Sigmoid colon (tissue), 7 donors: ENCODE data around the gene NXPH3. TPM values are rescaled to one million over a fixed set of nuclear protein-coding genes. Genes with fewer than 3 reads are reported as not detected.
"Not testable (repeated sequence)": the region's sequence is repeated elsewhere in the genome, so short reads cannot be mapped to it uniquely, and the experiment has no call there.

Experiments used
- DNase-seq: peaks from one replicate; pipeline ENCODE4 v3.0.0-alpha.2; 2019
- H3K27ac ChIP-seq, 4 donors: fragments of 200-600 bp; sonication (generic); one replicate each; pipeline ENCODE4 v1.5.1; 2016 to 2019; ENCODE audit warnings: mild to moderate bottlenecking in 1 of 4
- H3K27me3 ChIP-seq, 3 donors: fragments of 200-600 bp; sonication (generic); one replicate each; pipeline ENCODE4 v1.5.1; 2019; ENCODE audit warnings: mild to moderate bottlenecking in 1 of 3
- H3K36me3 ChIP-seq, 4 donors: fragments of 200-600 bp; sonication (generic); one replicate each; pipeline ENCODE4 v1.5.1; 2016 to 2019
- H3K4me1 ChIP-seq, 4 donors: fragments of 200-600 bp; sonication (generic); one replicate each; pipeline ENCODE4 v1.5.1; 2017 to 2019
- H3K4me3 ChIP-seq, 4 donors: fragments of 200-600 bp; sonication (generic); one replicate each; pipeline ENCODE4 v1.5.1; 2017 to 2019; ENCODE audit warnings: mild to moderate bottlenecking in 2 of 4, moderate library complexity in 1 of 4
- H3K9me3 ChIP-seq, 4 donors: fragments of 200-600 bp in 3 of 4; sonication (generic) in 3 of 4; one replicate each; pipeline versions ENCODE4 v1.5.1 to v1.6.1; 2013 to 2019
- CTCF ChIP-seq, 4 experiments: fragments of 450-650 bp in 3 of 4; fragments of 200-600 bp in 1 of 4; IDR thresholded peaks; one replicate each; pipeline ENCODE4 v1.5.1; 2016 to 2019; ENCODE audit warnings: antibody characterized with exemption in 4 of 4, mild to moderate bottlenecking in 3 of 4, moderate library complexity in 2 of 4
- EP300 ChIP-seq, 4 donors: sonication (generic); formaldehyde crosslinking; IDR thresholded peaks; one replicate each; pipeline ENCODE4 v1.6.1; 2017; ENCODE audit warnings: antibody characterized with exemption in 4 of 4
- POLR2A ChIP-seq, 2 donors: fragments of 450-650 bp; IDR thresholded peaks; one replicate each; pipeline ENCODE4 v1.6.1; 2016; ENCODE audit warnings: antibody characterized with exemption in 2 of 2, mild to moderate bottlenecking in 2 of 2, moderate library complexity in 2 of 2
- POLR2AphosphoS5 ChIP-seq, 4 donors: sonication (generic); formaldehyde crosslinking; IDR thresholded peaks; one replicate each; pipeline ENCODE4 v1.6.1; 2017; ENCODE audit warnings: antibody characterized with exemption in 4 of 4
- WGBS, 2 donors: extraction: QIAGEN DNeasy Blood & Tissue Kit; methylation state at CpG; one replicate each; pipeline ENCODE4 v1.1.7; 2013; 5-methylcytosine and 5-hydroxymethylcytosine counted together
- intact Hi-C: fragments of 100-400 bp; cut with DNase I; formaldehyde crosslinking; loops from one replicate; pipeline ENCODE4 v1.15.1; 2023
- polyA plus RNA-seq, 3 donors: library from polyadenylated mRNA; stranded (reverse); fragments of 200-250 nt; gene quantifications; one replicate each; pipeline ENCODE4 v1.2.3, GENCODE V29; 2013
- total RNA-seq, 4 donors: library from RNA; depleted of rRNA; stranded (reverse); fragments of >200 nt; gene quantifications; one replicate each; pipeline ENCODE4 v1.1.0, GENCODE V29; 2016
- donor health status: healthy with polysubstance abuse.
- donor health status: Bipolar disorder and iron deficiency.
- donor health status: healthy.

NXPH3 gene
- total and polyA plus RNA-seq, 7 donors: 0.23 to 32.6 (median 20.2) TPM

GRCh38 chr17:49547566-49547965 is 28.1 kb upstream of the NXPH3 start:
- no peak for DNase-seq
- Histone ChIP-seq H3K36me3 (no peaks in the 10 kb centered on the region), H3K27ac (no peak overlapping the region), H3K4me1 (peaks cover 0 to 6% (median 0%) of the 10 kb centered on the region in 4 donors), H3K4me3 (no peak overlapping the region), H3K27me3 (no peaks in the 10 kb centered on the region), H3K9me3 (no peaks in the 10 kb centered on the region)
- no peak for TF ChIP-seq EP300 (IDR thresholded peaks at IDR 0.05)
- no peak for TF ChIP-seq CTCF (IDR thresholded peaks at IDR 0.05)
- TF ChIP-seq POLR2A (IDR thresholded peaks at IDR 0.05): no peak
- TF ChIP-seq POLR2AphosphoS5 (IDR thresholded peaks at IDR 0.05): no peak
- intact Hi-C loops: loop anchor here (2.0 kb wide), 1 partner anchor 113 kb away; no protein-coding TSS in a partner anchor
- 78 to 79% methylated on average over 9 of the region's 9 CpGs for WGBS, 2 donors

- intact Hi-C loops: loop anchor here (1.0 kb wide), 1 partner anchor 52 kb away; no protein-coding TSS in a partner anchor
These were observed 27.6 kb upstream of the NXPH3 start for GRCh38 chr17:49548051-49548505.

DNA sequence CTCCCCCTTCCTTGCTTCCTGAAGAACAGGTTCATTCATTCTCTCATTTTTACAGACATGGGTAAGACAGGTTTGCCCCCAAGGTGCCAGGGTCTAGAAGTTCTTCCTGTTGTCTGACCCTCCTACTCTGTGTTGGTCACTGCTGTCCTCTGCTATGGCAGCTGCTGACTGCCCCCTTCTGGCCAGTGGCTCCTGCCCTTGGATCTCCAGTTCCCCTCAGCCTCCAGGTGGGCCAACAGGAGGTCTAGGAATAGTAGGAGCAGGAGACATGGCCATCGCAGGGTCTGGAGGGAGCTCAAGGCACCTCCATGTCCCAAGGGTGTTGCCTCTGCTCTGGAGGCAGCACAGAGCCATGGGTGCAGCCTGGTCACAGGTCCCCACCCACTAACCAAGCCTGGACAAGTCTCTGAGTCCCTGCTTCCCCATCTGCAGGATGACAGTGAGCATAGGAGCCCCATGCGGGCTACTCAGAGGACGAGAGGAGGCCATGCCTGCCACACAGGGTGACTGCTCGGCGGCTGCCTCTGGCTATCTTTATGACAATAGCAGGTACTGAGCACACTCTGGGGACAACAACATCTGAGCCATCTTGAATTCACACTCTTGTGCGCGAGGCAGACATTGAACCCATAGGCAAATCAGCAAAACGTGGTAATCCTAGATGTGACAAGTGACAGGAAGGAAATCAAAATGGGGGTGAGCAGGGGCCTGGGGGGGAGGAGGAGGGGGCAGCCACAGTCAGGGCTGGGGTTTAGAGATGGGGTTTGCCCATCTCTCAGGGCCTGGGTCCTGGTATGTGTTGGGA is 27.0 kb upstream of the NXPH3 start:
- WGBS, 2 donors: 83 to 84% methylated on average over 8 of the region's 8 CpGs
- H3K27ac ChIP-seq: no peak overlapping the region
- no peak for DNase-seq
- intact Hi-C loops: loop anchor here (1.0 kb wide), 1 partner anchor 52 kb away; no protein-coding TSS in a partner anchor
- peaks cover 0 to 6% (median 0%) of the 10 kb centered on the region in 4 donors for H3K4me1 ChIP-seq
- TF ChIP-seq CTCF (IDR thresholded peaks at IDR 0.05) (peak in 3 of 4 experiments; percentile 16 to 56 (median 55)), POLR2A (IDR thresholded peaks at IDR 0.05) (no peak)
- H3K27me3 ChIP-seq: no peaks in the 10 kb centered on the region
- H3K36me3 ChIP-seq: no peaks in the 10 kb centered on the region
- H3K4me3 ChIP-seq: no peak overlapping the region
- no peaks in the 10 kb centered on the region for H3K9me3 ChIP-seq

More at GRCh38 chr17:49548051-49548505, 27.6 kb upstream of the NXPH3 start:
- DNase-seq: no peak
- Histone ChIP-seq H3K36me3 (no peaks in the 10 kb centered on the region), H3K4me3 (no peak overlapping the region), H3K27ac (no peak overlapping the region), H3K27me3 (no peaks in the 10 kb centered on the region), H3K9me3 (no peaks in the 10 kb centered on the region), H3K4me1 (peaks cover 0 to 6% (median 0%) of the 10 kb centered on the region in 4 donors)
- TF ChIP-seq CTCF (IDR thresholded peaks at IDR 0.05): no peak
- TF ChIP-seq POLR2AphosphoS5 (IDR thresholded peaks at IDR 0.05): no peak
- no peak for TF ChIP-seq POLR2A (IDR thresholded peaks at IDR 0.05)
- TF ChIP-seq EP300 (IDR thresholded peaks at IDR 0.05): no peak
- WGBS, 2 donors: 71 to 76% methylated on average over 12 of the region's 12 CpGs

- intact Hi-C loops: no loop called here
- TF ChIP-seq EP300 (IDR thresholded peaks at IDR 0.05) (no peak), POLR2AphosphoS5 (IDR thresholded peaks at IDR 0.05) (no peak)
- H3K27ac ChIP-seq: no peak overlapping the region
- H3K36me3 ChIP-seq: no peaks in the 10 kb centered on the region
- H3K4me3 ChIP-seq: no peak overlapping the region
- H3K9me3 ChIP-seq: no peaks in the 10 kb centered on the region
- no peak for DNase-seq
- WGBS, 2 donors: 90 to 94% methylated on average over 6 of the region's 6 CpGs
- H3K27me3 ChIP-seq: no peaks in the 10 kb centered on the region
- H3K4me1 ChIP-seq: peaks cover 0 to 6% (median 0%) of the 10 kb centered on the region in 4 donors
These were observed 26.4 kb upstream of the NXPH3 start for GRCh38 chr17:49549311-49549605.

GRCh38 chr17:49549691-49550678 is 25.7 kb upstream of the NXPH3 start:
- H3K27ac ChIP-seq: no peak overlapping the region
- intact Hi-C loops: no loop called here
- 91 to 92% methylated on average over 20 of the region's 20 CpGs for WGBS, 2 donors
- H3K4me3 ChIP-seq: no peak overlapping the region
- TF ChIP-seq POLR2A (IDR thresholded peaks at IDR 0.05) (no peak), CTCF (IDR thresholded peaks at IDR 0.05) (no peak), EP300 (IDR thresholded peaks at IDR 0.05) (no peak), POLR2AphosphoS5 (IDR thresholded peaks at IDR 0.05) (no peak)
- H3K9me3 ChIP-seq: no peaks in the 10 kb centered on the region
- peaks cover 0 to 6% (median 0%) of the 10 kb centered on the region in 4 donors for H3K4me1 ChIP-seq
- no peaks in the 10 kb centered on the region for H3K36me3 ChIP-seq
- no peak for DNase-seq
- H3K27me3 ChIP-seq: no peaks in the 10 kb centered on the region

DNA sequence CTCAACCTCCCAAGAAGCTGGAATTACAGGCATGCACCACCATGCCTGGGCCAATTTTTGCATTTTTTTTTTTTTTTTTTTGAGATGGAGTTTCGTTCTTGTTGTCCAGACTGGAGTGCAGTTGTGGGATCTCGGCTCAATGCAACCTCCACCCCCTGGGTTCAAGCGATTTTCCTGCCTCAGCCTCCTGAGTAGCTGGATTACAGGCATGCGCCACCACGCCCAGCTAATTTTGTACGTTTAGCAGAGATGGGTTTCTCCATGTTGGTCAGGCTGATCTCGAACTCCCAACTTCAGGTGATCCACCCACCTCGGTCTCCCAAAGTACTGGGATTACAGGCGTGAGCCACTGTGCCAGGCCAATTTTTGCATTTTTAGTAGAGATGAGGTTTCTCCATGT is 24.9 kb upstream of the NXPH3 start:
- H3K4me3 ChIP-seq, H3K27ac ChIP-seq, H3K27me3 ChIP-seq, DNase-seq, H3K36me3 ChIP-seq, intact Hi-C loops, H3K4me1 ChIP-seq, H3K9me3 ChIP-seq: not testable (repeated sequence)
- 94% methylated on average over 9 of the region's 9 CpGs for WGBS, 2 donors
